CD4-positive, alpha-beta T cell treated with Interferon alpha-2 for 1 hour (primary cell): ENCODE measurements around the gene WDR33.

Experiments
- DNase-seq, 2 donors: peaks; one replicate each; pipeline ENCODE4 v3.0.0-alpha.2; 2020 to 2022

The WDR33 gene

DNA sequence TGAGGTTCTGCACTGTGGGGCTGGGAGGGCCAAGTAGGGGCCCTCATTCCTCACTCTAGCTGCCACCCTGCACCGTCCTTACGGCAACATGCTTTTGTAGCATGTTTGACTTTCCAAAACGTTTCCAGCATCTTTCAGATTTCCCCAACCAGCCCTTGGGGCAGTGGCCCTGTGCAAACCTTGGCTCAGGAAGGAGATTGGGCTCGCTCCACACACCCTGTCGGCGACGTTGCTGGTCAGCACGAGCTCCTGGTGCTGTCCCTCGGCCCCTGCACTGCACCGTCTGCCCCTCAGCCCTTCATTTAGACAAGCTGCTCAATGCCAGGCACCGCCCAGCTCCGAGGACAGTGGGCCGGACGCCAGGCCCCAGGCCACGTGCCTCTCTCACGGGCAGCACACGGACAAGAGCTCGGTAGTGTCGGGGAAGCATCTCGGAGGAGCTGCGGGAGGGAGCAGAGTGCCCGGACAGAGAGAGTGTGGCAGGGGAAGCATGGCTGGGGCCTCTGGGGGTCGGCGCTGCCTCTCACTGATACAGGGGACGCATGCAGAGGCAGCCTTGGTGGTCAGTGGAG lies 158.1 kb downstream of the WDR33 start:
- DNase-seq = no peak

DNA sequence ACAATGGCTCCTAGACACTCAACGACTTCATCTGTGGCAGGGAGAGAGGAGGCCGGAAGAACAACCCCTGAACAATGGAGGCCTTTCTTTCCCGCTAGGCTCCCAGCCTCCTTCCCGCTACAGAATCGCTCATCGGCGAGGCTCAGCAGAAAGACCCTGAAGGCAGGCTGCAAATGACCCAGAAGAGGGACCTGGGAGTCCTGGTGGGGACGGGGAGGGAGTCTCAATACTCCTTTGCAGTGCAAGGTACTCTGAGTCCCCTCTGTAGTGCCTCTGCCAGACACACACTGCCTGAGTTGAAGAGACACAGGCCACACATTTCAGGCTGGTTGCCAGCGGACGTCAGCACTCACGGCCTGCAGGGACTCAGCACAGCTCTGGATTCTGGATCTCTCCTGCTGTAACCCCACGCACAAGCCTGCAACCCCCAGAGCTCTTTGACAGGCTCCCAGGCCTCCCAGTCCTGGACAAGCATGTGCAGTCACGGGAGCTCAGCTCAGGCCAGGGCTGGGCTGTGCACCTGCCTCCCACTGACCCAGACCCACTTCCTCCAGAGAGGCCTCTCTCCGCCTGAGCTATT lies 158.9 kb downstream of the WDR33 start:
- no peak for DNase-seq

DNA sequence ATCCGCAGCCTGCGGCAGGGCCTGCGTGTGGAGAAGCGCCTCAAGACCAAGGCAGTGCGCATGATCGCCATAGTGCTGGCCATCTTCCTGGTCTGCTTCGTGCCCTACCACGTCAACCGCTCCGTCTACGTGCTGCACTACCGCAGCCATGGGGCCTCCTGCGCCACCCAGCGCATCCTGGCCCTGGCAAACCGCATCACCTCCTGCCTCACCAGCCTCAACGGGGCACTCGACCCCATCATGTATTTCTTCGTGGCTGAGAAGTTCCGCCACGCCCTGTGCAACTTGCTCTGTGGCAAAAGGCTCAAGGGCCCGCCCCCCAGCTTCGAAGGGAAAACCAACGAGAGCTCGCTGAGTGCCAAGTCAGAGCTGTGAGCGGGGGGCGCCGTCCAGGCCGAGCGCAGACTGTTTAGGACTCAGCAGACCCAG lies 159.6 kb downstream of the WDR33 start:
- no peak for DNase-seq
